OCI-LY7 (cell line): ENCODE data around the gene ABHD11. TPM values are rescaled to one million over a fixed set of nuclear protein-coding genes. Genes with fewer than 3 reads are reported as not detected.
"Not testable (repeated sequence)": the region's sequence is repeated elsewhere in the genome, so short reads cannot be mapped to it uniquely, and the experiment has no call there.

ENCODE experiments used
- Bru-seq: library from RNA; stranded (reverse); fragments of 400-500 nt; gene quantifications from one replicate; lab custom pipeline; 2021; lab: Mats Ljungman, UMichigan
- BruChase-seq, 2 experiments: library from RNA; stranded (reverse); fragments of 400-500 nt; gene quantifications; one replicate each; lab custom pipeline; 2021; lab: Mats Ljungman, UMichigan
- BruUV-seq: library from RNA; stranded (reverse); fragments of 400-500 nt; replicated peaks from 2 replicates; lab custom pipeline; 2021; lab: Mats Ljungman, UMichigan
- CTCF ChIA-PET: fragments of 300-600 bp; sonication (Branson Sonifier 250); formaldehyde crosslinking; loops from one replicate; lab custom pipeline; 2022; ENCODE audit warnings: antibody characterized with exemption; ENCODE audit not compliant: unreplicated experiment; lab: Charles Lee
- POLR2A ChIA-PET: fragments of 300-600 bp; sonication (Branson Sonifier 250); formaldehyde crosslinking; loops from one replicate; lab custom pipeline; 2022; ENCODE audit warnings: antibody characterized with exemption; lab: Charles Lee
- DNase-seq: peaks from one replicate; pipeline ENCODE4 v3.0.0-alpha.2; 2015; ENCODE audit warnings: low spot score
- H2AFZ ChIP-seq: fragments of 200-600 bp; sonication (generic), shearing (Covaris generic); 2 replicates; pipeline ENCODE4 v1.6.1; 2014; ENCODE audit warnings: mild to moderate bottlenecking, antibody characterized with exemption, low read length, moderate library complexity
- H3K27ac ChIP-seq: fragments of 200-600 bp; sonication (generic); 2 replicates; pipeline ENCODE4 v1.5.1; 2014; ENCODE audit warnings: mixed run types, low read depth, mild to moderate bottlenecking, moderate library complexity, low read length, inconsistent platforms; ENCODE audit not compliant: poor library complexity, severe bottlenecking
- H3K36me3 ChIP-seq: fragments of 200-600 bp; sonication (generic); 2 replicates; pipeline ENCODE4 v1.6.1; 2014; ENCODE audit warnings: mild to moderate bottlenecking, antibody characterized with exemption, low read length, moderate library complexity, mixed read lengths; ENCODE audit not compliant: insufficient read depth
- H3K4me1 ChIP-seq: fragments of 200-600 bp; sonication (generic); 2 replicates; pipeline ENCODE4 v1.5.1; 2014; ENCODE audit warnings: mild to moderate bottlenecking, low read length; ENCODE audit not compliant: insufficient read depth, poor library complexity, severe bottlenecking
- H3K4me2 ChIP-seq: fragments of 200-600 bp; sonication (generic); 2 replicates; pipeline ENCODE4 v1.6.1; 2014; ENCODE audit warnings: mild to moderate bottlenecking, low read length
- H3K4me3 ChIP-seq: fragments of 200-600 bp; sonication (generic); 2 replicates; pipeline ENCODE4 v1.5.1; 2014; ENCODE audit warnings: mild to moderate bottlenecking, low read depth, low read length; ENCODE audit not compliant: poor library complexity, severe bottlenecking
- H3K79me2 ChIP-seq: fragments of 200-600 bp; sonication (generic); 2 replicates; pipeline ENCODE4 v1.6.1; 2016; ENCODE audit warnings: low read depth, mild to moderate bottlenecking, low read length, moderate library complexity, mixed read lengths; ENCODE audit not compliant: insufficient read depth
- H3K9me2 ChIP-seq: fragments of 200-600 bp; sonication (generic); 2 replicates; pipeline ENCODE4 v1.6.1; 2016; ENCODE audit warnings: mild to moderate bottlenecking, low read length, mixed read lengths; ENCODE audit not compliant: insufficient read depth
- H3K9me3 ChIP-seq: fragments of 200-600 bp; sonication (generic); 2 replicates; pipeline ENCODE4 v1.6.1; 2014; ENCODE audit warnings: mild to moderate bottlenecking, mixed run types, low read length, mixed read lengths
- H4K20me1 ChIP-seq: fragments of 200-600 bp; sonication (generic); 2 replicates; pipeline ENCODE4 v1.6.1; 2014; ENCODE audit warnings: mild to moderate bottlenecking, antibody characterized with exemption, low read length, moderate library complexity, mixed read lengths; ENCODE audit not compliant: insufficient read depth
- EZH2phosphoT487 ChIP-seq: fragments of 200-600 bp; sonication (generic); IDR thresholded peaks from 2 replicates; pipeline ENCODE4 v1.6.1; 2018; ENCODE audit warnings: low read depth, borderline replicate concordance, mild to moderate bottlenecking, mixed run types, antibody characterized with exemption, low read length, moderate library complexity, mixed read lengths
- intact Hi-C: fragments of 100-400 bp; cut with micrococcal nuclease; formaldehyde crosslinking; loops from one replicate; pipeline ENCODE4 v1.10.0; 2022; ENCODE audit not compliant: unreplicated experiment
- long read RNA-seq: library from polyadenylated mRNA; stranded (forward); transcript quantifications from one replicate; pipeline ENCODE4 v2.0.0, GENCODE V29; 2022
- total RNA-seq, 2 experiments: library from RNA; depleted of rRNA in 1 of 2; stranded (reverse); fragments of >200 nt in 1 of 2; shearing (Covaris generic) in 1 of 2; gene quantifications; 2 replicates each; pipeline ENCODE4 v1.2.3, GENCODE V29; 2014 to 2022
- TF ChIP-seq, protein P1 (sequence below): fragments of 200-600 bp; sonication (generic); conservative IDR thresholded peaks from 2 replicates; pipeline ENCODE4 v1.5.1; 2014; ENCODE audit warnings: mild to moderate bottlenecking, antibody characterized with exemption, low read length, moderate library complexity, mixed read lengths

Gene ABHD11, protein sequence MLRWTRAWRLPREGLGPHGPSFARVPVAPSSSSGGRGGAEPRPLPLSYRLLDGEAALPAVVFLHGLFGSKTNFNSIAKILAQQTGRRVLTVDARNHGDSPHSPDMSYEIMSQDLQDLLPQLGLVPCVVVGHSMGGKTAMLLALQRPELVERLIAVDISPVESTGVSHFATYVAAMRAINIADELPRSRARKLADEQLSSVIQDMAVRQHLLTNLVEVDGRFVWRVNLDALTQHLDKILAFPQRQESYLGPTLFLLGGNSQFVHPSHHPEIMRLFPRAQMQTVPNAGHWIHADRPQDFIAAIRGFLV
- total RNA-seq (2014; rRNA removed; shearing (Covaris generic)) (25.8 and 27.4 TPM in 2 replicates), total RNA-seq (2022) (27.5 and 30.5 TPM in 2 replicates), Bru-seq, nascent RNA (percentile 77 among the genes with signal in this experiment), BruChase-seq, experiment 1, labeled RNA remaining after a 6-hour chase (percentile 53 among the genes with signal in this experiment), BruChase-seq, experiment 2, labeled RNA remaining after a 2-hour chase (percentile 58 among the genes with signal in this experiment)
- long read RNA-seq, transcript ABHD11-207 (4 exons, 890 nt) = minor isoform, 5 of 33 reads
- long read RNA-seq, transcript ABHD11-201 (6 exons, 1,483 nt) = major isoform, 8 of 33 reads
- long read RNA-seq, partial matches to known transcripts = 3 of 33 reads
- long read RNA-seq, other reads (novel, unspliced or antisense) = 15 of 33 reads

- DNase-seq = peak; percentile 93
- peak within 1 kb of the TSS; percentile 78 for H3K27ac ChIP-seq
- peaks cover 20% of the 10 kb centered on the region for H3K36me3 ChIP-seq
- ChIA-PET POLR2A (interaction anchor here (0.6 to 1.2 kb wide), 7 partner anchors 34 to 838 kb away, joined by 3 to 4 read pairs (median 3); partner anchors contain the start of gene TBL2), CTCF (interaction anchor here (0.5 to 1.2 kb wide), 9 partner anchors 10 to 478 kb away, joined by 3 to 13 read pairs (median 5); partner anchors contain the start of gene METTL27)
- no TSS peak for BruUV-seq
- no peak for TF ChIP-seq EZH2phosphoT487
- TF ChIP-seq, protein P1, sequence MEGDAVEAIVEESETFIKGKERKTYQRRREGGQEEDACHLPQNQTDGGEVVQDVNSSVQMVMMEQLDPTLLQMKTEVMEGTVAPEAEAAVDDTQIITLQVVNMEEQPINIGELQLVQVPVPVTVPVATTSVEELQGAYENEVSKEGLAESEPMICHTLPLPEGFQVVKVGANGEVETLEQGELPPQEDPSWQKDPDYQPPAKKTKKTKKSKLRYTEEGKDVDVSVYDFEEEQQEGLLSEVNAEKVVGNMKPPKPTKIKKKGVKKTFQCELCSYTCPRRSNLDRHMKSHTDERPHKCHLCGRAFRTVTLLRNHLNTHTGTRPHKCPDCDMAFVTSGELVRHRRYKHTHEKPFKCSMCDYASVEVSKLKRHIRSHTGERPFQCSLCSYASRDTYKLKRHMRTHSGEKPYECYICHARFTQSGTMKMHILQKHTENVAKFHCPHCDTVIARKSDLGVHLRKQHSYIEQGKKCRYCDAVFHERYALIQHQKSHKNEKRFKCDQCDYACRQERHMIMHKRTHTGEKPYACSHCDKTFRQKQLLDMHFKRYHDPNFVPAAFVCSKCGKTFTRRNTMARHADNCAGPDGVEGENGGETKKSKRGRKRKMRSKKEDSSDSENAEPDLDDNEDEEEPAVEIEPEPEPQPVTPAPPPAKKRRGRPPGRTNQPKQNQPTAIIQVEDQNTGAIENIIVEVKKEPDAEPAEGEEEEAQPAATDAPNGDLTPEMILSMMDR = peak; percentile 41; the same call in 1 of the 2 replicates
- H3K4me1 ChIP-seq = peaks cover 49% of the 10 kb centered on the region
- peaks cover 4% of the 10 kb centered on the region; the same call in 1 of the 2 replicates for H3K79me2 ChIP-seq
- peak within 1 kb of the TSS; percentile 91 for H3K4me3 ChIP-seq
- peak within 1 kb of the TSS; percentile 94 for H3K4me2 ChIP-seq
- intact Hi-C loops = loop anchor here (5.0 to 10.0 kb wide), 2 partner anchors 104 to 214 kb away; partner anchors contain the start of genes BAZ1B and METTL27
- no peaks in the 10 kb centered on the region for H3K9me3 ChIP-seq
- H2AFZ ChIP-seq = peak within 1 kb of the TSS; percentile 78
- H3K9me2 ChIP-seq = no peaks in the 10 kb centered on the region
- peaks cover 5% of the 10 kb centered on the region; the same call in 1 of the 2 replicates for H4K20me1 ChIP-seq
Observed at GRCh38 chr7:73738612-73739386, at the start of gene ABHD11. Gene ABHD11, minus strand, starts transcription at chr7:73738802. Its CDS starts 32 bp downstream, at chr7:73738770.

DNA sequence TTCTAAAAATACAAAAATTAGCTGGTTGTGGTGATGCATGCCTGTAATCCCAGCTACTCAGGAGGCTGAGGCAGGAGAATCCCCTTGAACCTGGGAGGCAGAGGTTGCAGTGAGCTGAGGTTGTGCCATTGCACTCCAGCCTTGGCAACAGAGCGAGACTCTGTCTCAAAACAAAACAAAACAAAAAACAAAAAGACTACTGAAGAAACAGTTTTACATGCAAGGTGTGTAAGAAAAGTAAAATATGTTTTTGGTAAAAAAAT is 49.1 kb upstream of the ABHD11 start:
- BruUV-seq, CTCF ChIA-PET: not testable (repeated sequence)

DNA sequence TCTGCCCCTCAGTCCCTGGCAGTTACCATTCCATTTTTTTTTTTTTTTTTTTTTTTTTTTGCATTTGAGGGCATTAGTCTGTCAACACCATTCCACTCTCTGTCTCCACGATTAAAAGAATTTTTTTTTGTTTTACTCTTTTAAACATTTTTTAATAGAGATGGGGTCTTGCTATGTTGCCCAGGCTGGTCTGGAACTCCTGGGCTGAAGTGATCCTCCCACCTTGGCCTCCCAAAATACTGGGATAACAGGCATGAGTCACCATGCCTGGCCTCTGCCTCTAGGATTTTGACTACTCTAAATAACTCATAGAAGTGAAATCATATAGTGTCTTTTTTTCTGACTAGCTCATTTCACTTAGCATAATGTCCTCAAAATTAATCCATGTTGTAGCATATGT is 48.0 kb upstream of the ABHD11 start:
- POLR2A ChIA-PET = no interaction called here
- H2AFZ ChIP-seq = no peak overlapping the region

More for the DNA sequence above, 49.1 kb upstream of the ABHD11 start:
- H4K20me1 ChIP-seq, DNase-seq, POLR2A ChIA-PET, H3K4me1 ChIP-seq, H3K36me3 ChIP-seq, intact Hi-C loops, H3K4me3 ChIP-seq, H3K79me2 ChIP-seq, H2AFZ ChIP-seq, H3K4me2 ChIP-seq, H3K27ac ChIP-seq, H3K9me3 ChIP-seq, H3K9me2 ChIP-seq: not testable (repeated sequence)

More for the DNA sequence above, 48.0 kb upstream of the ABHD11 start:
- Histone ChIP-seq H3K4me1 (no peaks in the 10 kb centered on the region), H3K79me2 (no peaks in the 10 kb centered on the region), H3K4me2 (no peak overlapping the region), H3K4me3 (no peak overlapping the region), H3K9me3 (peaks cover 4% of the 10 kb centered on the region; the same call in 1 of the 2 replicates), H3K36me3 (no peaks in the 10 kb centered on the region), H3K27ac (no peak overlapping the region), H4K20me1 (no peaks in the 10 kb centered on the region), H3K9me2 (no peaks in the 10 kb centered on the region)
- TF ChIP-seq EZH2phosphoT487 = no peak
- TF ChIP-seq, protein P1 = no peak
- CTCF ChIA-PET = no interaction called here
- intact Hi-C loops = no loop called here
- BruUV-seq = no TSS peak
- DNase-seq = no peak
